Activated T-helper 1 cell treated with anti-CD3 and anti-CD28 coated beads, Interleukin-12 subunit alpha, Interleukin-12 subunit beta, Interleukin-2, Interleukin-4 antibody, amounts not matched to agents 30 ng/mL and 10 ng/mL and 1 ng/mL, durations not matched to agents 14 hours and 24 hours and 36 hours (primary cell): Measurements from ENCODE around the gene VOPP1. TPM values are rescaled to one million over a fixed set of nuclear protein-coding genes. Genes with fewer than 3 reads are reported as not detected.
"Not testable (repeated sequence)": the region's sequence is repeated elsewhere in the genome, so short reads cannot be mapped to it uniquely, and the experiment has no call there.

Source experiments
- DNase-seq: peaks from one replicate; pipeline ENCODE4 v3.0.0; 2021; ENCODE audit warnings: low spot score
- H3K27ac Mint-ChIP-seq: one replicate; pipeline ENCODE4 v1.8.0; 2021; ENCODE audit warnings: mild to moderate bottlenecking, mixed read lengths
- H3K27me3 Mint-ChIP-seq: one replicate; pipeline ENCODE4 v1.8.0; 2022; ENCODE audit warnings: mild to moderate bottlenecking, moderate library complexity, mixed read lengths; ENCODE audit not compliant: insufficient read depth
- H3K36me3 Mint-ChIP-seq: one replicate; pipeline ENCODE4 v1.8.0; 2021; ENCODE audit warnings: low read depth, mixed read lengths
- H3K4me1 Mint-ChIP-seq: one replicate; pipeline ENCODE4 v1.8.0; 2021; ENCODE audit warnings: low read depth, mixed read lengths
- H3K4me3 Mint-ChIP-seq: one replicate; pipeline ENCODE4 v1.8.0; 2021; ENCODE audit warnings: mild to moderate bottlenecking, moderate library complexity, mixed read lengths
- H3K9me3 Mint-ChIP-seq: one replicate; pipeline ENCODE4 v1.8.0; 2021; ENCODE audit warnings: mixed read lengths
- intact Hi-C: fragments of 100-400 bp; cut with micrococcal nuclease; formaldehyde crosslinking; loops from one replicate; pipeline ENCODE4 v1.15.1; 2024
- total RNA-seq: library from RNA; stranded (reverse); gene quantifications from 2 replicates; pipeline ENCODE4 v1.2.3, GENCODE V29; 2022

VOPP1 gene
- total RNA-seq, 1 donor from 2014 or later = 96.3 TPM

DNA sequence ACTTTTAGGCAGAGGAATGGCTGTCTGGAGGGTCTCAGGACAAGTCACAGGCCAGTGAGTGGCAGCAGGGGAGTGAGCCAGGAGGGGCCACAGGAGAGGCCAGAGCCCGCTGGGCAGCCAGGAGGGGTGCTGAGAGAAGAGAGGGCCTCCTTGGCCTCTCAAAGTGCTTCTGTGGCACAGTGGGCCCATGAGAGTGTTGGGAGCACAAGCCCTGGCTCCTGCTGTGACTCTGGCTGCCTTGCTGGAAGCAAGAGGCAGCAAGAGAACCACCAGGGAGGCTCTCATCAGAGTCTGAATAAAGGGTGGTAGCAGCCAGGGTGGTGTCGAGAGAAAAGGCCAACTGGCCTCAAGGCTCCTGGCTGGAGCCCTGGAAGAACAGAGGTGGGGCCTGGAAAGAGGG lies 91.1 kb downstream of the VOPP1 start:
- Mint-ChIP-seq H3K9me3 (no peaks in the 10 kb centered on the region), H3K36me3 (peaks cover 39% of the 10 kb centered on the region), H3K4me1 (peaks cover 66% of the 10 kb centered on the region), H3K27me3 (no peaks in the 10 kb centered on the region), H3K4me3 (no peak overlapping the region), H3K27ac (no peak overlapping the region)
- intact Hi-C loops = loop anchor here (5.0 kb wide), 1 partner anchor 49 kb away; no protein-coding TSS in a partner anchor
- DNase-seq = no peak

DNA sequence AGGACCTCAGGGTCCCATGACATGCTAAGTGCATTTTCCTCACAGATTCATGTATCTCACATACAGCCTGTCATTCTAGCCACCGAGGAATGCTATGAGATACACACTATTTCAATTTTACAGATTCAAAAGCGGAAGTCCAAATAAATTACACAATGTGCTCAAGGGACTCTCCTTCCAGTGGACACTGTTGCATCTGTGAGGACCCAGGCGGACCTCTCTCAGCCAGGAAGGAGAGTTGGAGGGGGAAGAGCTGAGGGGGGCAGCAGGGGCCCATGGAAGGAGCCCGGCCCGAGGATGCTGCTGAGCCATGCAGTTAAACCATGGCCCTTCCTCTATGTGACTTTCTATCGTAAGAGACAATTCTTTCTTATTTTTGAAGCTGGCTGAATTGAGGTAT lies 93.6 kb downstream of the VOPP1 start:
- Mint-ChIP-seq H3K9me3 (no peaks in the 10 kb centered on the region), H3K27me3 (no peaks in the 10 kb centered on the region), H3K36me3 (peaks cover 37% of the 10 kb centered on the region), H3K4me1 (peaks cover 69% of the 10 kb centered on the region), H3K4me3 (no peak overlapping the region), H3K27ac (no peak overlapping the region)
- DNase-seq = no peak
- intact Hi-C loops = no loop called here

DNA sequence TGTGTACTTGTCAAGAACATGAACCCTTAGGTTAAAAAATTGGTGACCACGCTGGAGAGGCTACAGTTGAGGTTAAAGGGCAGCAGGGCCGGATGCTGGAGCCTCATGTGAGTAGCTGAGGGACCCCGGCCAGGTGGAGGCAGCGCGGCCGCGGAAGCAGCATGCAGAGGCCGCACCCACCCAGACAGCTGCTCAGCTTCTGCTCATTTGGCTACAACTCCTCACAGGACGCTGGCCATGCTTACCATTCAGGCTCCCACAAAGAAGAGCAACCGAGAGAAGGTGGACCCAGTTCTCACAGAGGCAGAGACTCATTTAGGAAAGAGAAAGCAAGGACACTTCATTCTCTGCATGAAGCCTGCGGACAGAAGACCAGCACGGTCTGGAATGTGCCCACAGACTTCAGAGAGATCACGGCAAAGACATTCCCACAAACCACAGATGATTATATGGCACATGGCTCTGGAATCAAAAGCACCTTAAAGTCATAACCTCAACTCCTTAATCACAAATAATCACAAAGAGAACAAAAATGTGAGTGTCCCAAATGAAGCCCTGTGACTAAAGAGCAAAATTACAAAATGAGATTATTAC lies 94.4 kb downstream of the VOPP1 start:
- no peaks in the 10 kb centered on the region for H3K27me3 Mint-ChIP-seq
- H3K36me3 Mint-ChIP-seq = peaks cover 30% of the 10 kb centered on the region
- H3K4me3 Mint-ChIP-seq = no peak overlapping the region
- no peak overlapping the region for H3K27ac Mint-ChIP-seq
- H3K9me3 Mint-ChIP-seq = no peaks in the 10 kb centered on the region
- intact Hi-C loops = no loop called here
- no peak for DNase-seq
- H3K4me1 Mint-ChIP-seq = peaks cover 65% of the 10 kb centered on the region

DNA sequence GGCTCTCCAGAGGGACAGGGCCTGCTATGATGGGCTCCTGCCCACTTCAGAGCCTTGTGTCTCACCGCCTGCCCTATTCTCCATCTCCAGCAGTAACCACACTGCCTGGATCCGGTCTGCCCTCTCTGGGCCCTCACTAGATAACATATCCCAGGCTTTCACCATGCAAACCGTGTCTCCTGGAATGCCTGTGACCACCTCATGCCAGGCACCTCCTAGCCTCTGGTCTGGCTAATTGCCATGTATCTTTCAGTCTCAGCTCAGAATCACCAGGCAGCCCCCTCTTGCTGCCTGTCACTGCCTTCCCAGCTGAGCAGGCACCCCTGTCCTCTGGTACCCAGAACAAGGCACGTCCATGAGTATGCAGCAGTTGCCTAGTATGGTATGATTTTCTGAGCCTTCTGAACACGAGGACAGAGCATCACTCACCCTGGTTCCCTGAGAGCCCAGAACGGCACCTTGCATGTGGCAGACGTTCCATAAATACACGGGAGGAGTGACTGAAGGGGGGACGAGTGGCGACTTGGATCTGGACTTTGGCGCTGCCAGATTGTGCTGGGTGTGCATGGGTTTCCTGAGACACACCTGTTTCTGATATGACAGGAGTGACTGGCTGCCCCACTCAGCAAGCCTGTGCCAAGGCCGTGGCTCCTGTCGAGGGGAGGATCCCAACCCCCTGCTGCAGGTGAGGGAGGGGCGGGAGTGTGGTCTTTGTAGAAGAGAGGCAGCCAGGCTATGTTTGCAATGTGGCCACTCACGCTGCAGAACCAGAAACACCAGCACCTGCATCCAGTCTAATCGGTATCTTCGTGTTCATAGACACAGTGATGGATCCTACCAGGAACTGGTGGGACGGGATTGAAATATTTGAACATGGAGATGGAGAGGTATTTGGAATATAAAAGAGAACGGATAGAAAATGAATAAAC lies 95.2 kb downstream of the VOPP1 start:
- H3K27me3 Mint-ChIP-seq = no peaks in the 10 kb centered on the region
- H3K9me3 Mint-ChIP-seq = no peaks in the 10 kb centered on the region
- peak overlapping the region; percentile 27 for H3K4me3 Mint-ChIP-seq
- peaks cover 63% of the 10 kb centered on the region for H3K4me1 Mint-ChIP-seq
- peaks cover 30% of the 10 kb centered on the region for H3K36me3 Mint-ChIP-seq
- DNase-seq = no peak
- H3K27ac Mint-ChIP-seq = no peak overlapping the region
- intact Hi-C loops = no loop called here

DNA sequence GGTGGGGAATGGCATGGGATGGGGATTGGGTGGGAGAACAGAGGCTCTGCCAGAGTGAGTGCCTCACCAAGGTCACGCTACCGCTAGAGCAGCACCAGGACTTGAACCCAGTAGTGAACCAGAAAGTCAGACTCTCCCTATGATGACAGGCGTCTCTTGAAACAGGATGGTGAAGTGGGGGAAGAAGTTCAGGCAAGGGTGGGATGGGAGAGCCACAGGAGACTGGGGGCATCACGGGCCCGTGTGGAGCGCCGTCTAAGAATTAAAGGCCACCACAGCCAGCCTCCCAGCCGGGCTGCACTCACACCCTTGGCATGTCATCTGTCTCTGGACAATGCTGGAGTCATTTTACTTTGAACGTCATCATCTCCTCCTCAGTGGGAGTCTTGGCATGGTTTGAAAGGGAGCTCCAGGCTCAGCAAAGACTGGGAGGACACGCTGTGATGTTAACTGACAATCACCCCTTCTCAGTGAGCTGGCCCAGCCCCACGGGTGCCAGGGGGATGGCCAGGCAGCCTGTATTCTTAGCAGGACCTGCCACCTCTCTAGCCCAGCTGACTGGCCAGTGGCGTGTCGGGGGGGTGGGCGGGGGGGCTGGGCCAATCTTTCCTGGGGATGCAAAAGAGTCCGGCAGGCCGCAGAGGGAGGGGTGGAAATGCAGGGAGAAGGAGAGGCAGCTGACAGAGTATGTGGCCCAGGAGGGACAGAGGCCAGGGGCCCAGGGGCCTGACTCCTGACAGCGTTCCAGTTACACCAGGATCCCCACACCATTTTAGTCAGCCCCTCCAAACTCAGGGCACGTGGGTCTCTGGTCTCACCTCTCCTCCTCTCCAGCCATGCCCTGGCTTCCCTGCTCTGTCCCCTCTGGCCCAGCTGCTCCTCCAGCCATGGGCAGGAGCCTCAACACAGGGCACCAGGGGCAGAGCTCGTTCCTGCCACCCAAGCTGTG lies 96.2 kb downstream of the VOPP1 start:
- Mint-ChIP-seq H3K27ac (peak overlapping the region; percentile 81), H3K9me3 (no peaks in the 10 kb centered on the region), H3K4me1 (peaks cover 63% of the 10 kb centered on the region), H3K36me3 (peaks cover 31% of the 10 kb centered on the region), H3K27me3 (no peaks in the 10 kb centered on the region), H3K4me3 (peak overlapping the region; percentile 67)
- intact Hi-C loops = no loop called here
- no peak for DNase-seq

DNA sequence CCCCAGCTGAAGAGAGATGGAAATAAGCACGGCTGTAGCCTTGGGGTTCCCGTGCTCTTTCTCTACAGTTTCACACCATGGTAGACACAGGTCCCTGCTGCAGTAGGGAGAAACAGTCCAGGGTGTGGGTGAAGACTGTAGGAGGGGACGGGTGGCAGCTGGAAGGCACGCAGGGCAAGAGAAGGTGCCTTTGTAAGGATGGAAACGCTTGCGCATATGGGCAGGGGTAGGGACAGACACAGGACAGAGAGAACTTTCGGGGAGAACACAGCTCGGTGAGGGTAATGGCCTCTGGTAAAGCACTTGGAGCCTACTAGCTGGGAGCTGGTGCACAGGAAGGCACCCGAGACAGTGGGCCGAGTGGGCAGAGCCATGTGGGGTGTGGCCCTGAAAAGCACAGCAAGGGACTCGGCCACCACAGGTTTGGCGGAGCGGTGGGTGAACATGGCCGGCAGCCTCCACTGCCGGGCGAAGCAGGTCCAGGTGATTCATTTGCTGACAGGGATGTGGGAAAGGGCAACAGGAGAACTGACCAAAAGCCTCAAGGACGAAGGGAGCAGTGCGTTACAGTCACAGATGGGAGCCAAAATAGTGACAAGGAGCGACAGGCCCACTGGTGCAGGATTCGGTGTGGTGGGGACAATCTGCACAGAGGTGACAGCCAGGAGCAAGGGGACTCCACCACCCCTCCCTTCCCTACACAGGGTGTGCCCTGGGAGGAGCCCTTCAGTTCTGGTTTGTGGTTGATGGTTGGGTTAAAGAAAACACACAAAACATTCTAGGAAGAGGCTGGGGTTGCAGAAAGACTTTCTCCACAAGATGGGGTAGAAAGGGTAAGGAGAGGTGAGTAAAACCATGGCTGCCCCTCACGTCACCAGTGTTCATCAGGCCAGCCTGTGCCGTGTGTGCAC lies 97.1 kb downstream of the VOPP1 start:
- peaks cover 29% of the 10 kb centered on the region for H3K36me3 Mint-ChIP-seq
- intact Hi-C loops = no loop called here
- peak overlapping the region; percentile 67 for H3K4me3 Mint-ChIP-seq
- peaks cover 61% of the 10 kb centered on the region for H3K4me1 Mint-ChIP-seq
- peak overlapping the region; percentile 81 for H3K27ac Mint-ChIP-seq
- H3K27me3 Mint-ChIP-seq = no peaks in the 10 kb centered on the region
- no peaks in the 10 kb centered on the region for H3K9me3 Mint-ChIP-seq
- DNase-seq = peak; percentile 52

DNA sequence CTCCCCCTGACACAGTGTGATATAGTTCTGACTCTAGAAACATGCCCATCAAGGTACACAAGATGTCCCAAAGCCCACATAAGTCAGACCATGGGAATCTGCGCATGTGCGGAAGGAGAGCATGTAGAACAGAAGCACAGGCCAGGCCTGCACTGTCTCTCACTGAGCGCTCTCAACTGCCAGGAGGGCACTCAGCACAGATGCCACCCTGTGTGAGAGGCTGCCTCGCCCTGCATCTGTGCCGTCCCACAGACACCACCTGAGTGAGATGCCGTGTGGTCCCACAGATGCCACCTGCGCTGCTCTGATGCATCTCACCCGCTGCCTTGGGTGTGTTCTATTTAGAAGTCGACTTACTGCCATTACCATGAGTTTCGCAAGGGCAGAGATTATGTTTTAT lies 98.4 kb downstream of the VOPP1 start:
- Mint-ChIP-seq H3K27me3 (no peaks in the 10 kb centered on the region), H3K36me3 (peaks cover 29% of the 10 kb centered on the region), H3K4me3 (peak overlapping the region; percentile 67), H3K9me3 (no peaks in the 10 kb centered on the region), H3K4me1 (peaks cover 73% of the 10 kb centered on the region), H3K27ac (peak overlapping the region; percentile 40)
- no peak for DNase-seq
- intact Hi-C loops = no loop called here

DNA sequence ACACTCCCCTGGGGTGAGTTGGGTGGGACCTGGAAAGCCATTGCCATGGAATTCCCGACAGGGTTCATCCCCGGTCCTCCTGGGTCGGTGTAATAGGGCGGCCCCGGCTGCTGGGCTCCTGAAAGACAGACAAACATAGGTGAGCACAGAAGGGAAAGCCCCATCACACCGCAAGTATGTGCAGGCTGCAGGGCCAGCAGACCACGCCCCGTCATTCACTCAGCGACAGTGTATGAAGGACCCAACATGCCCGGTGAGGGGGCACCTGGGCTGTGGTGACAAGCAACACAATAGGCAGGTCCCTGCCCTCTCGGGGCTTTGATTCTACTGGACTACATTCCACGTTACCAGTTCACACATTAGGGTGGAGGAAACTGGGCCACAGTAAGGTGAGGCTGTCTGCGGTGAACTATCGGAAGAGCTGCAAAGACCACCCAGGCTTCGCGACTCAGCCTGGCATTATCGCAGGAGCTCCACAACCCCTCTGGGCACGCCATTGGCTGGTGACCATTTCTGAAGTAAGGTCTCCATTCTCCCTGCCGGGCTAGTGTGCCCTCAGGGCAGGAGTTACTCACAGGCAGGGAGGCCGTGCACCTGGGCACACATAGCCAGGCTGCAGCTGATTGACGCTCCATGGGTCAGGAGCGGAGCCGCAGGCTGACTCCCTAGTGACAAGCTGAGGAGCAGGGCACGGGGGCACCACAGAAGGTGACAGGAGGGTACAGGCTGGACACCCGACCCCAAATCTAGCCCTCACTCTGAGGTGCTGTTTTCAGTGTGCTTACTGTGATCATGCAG lies 99.2 kb downstream of the VOPP1 start:
- no peak overlapping the region for H3K27ac Mint-ChIP-seq
- H3K4me1 Mint-ChIP-seq = peaks cover 73% of the 10 kb centered on the region
- no peaks in the 10 kb centered on the region for H3K9me3 Mint-ChIP-seq
- no peak overlapping the region for H3K4me3 Mint-ChIP-seq
- intact Hi-C loops = no loop called here
- peaks cover 36% of the 10 kb centered on the region for H3K36me3 Mint-ChIP-seq
- no peaks in the 10 kb centered on the region for H3K27me3 Mint-ChIP-seq
- no peak for DNase-seq

DNA sequence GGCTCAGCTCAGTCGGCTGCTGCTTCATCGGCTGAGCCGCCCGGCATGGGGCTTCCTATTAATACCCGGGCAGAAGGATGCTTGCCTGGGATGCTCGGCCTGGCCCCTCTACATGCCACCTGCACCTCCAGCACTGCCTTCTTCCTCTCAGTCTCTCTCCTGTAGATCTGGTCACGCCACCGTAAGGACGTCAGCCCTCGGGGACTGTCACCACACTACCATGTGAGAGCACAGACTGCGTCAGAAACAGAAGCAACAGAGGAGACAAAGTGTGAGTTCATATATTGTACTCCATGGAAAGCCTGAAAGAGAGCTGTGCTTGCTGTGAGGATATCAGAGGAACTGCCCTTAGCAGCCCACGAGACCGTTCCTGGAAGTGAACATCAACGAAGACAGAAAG lies 99.9 kb downstream of the VOPP1 start:
- DNase-seq, H3K4me3 Mint-ChIP-seq, H3K9me3 Mint-ChIP-seq, H3K27ac Mint-ChIP-seq, H3K27me3 Mint-ChIP-seq, intact Hi-C loops: not testable (repeated sequence)
- Mint-ChIP-seq H3K36me3 (peaks cover 34% of the 10 kb centered on the region), H3K4me1 (peaks cover 70% of the 10 kb centered on the region)

DNA sequence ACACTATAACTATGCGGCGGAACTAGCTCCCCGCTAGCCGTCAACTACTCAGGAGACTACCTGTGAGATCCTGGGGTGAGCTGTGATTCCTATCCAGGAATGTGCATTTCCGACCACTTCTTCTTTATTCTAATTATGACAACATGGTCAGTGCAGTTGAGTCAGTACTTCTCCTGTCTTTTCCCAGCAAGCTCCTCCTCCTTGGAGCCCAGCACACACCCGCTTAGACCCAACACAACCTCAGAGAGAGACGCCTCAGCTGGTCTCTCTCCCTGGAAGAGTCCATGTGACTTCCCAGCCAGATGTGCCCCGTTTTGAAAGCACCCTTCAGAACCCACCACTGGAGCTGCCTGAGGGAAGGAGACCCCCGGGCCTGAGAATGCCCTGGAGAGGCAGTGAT lies 100.7 kb downstream of the VOPP1 start:
- H3K27ac Mint-ChIP-seq = peak overlapping the region; percentile 13
- peaks cover 67% of the 10 kb centered on the region for H3K4me1 Mint-ChIP-seq
- DNase-seq, intact Hi-C loops, H3K4me3 Mint-ChIP-seq, H3K9me3 Mint-ChIP-seq, H3K27me3 Mint-ChIP-seq: not testable (repeated sequence)
- H3K36me3 Mint-ChIP-seq = peaks cover 42% of the 10 kb centered on the region

DNA sequence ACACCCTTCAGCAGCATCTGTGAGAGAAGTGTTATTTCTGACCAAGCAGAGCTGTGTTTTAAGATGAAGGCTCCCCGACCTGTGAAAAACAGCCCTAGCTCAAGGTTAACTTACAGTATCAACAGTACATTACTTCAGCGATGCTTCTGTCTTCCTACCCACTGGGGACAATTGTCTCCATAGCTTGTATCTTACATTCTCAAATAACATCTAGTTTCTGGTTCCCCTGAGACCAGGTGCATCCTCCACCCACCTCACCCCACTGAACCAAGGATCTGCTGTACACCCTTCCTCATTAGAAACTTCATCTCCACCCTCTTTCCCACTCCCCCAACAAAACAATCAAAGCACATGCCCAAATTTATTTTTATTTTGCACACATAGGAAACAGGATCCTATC lies 102.0 kb downstream of the VOPP1 start:
- H3K9me3 Mint-ChIP-seq = no peaks in the 10 kb centered on the region
- peaks cover 63% of the 10 kb centered on the region for H3K4me1 Mint-ChIP-seq
- peaks cover 51% of the 10 kb centered on the region for H3K36me3 Mint-ChIP-seq
- no peaks in the 10 kb centered on the region for H3K27me3 Mint-ChIP-seq
- DNase-seq = no peak
- intact Hi-C loops = no loop called here
- H3K27ac Mint-ChIP-seq = peak overlapping the region; percentile 47
- H3K4me3 Mint-ChIP-seq = peak overlapping the region; percentile 23
